Stimulated activated CD8-positive, alpha-beta memory T cell treated with anti-CD3 and anti-CD28 coated beads, Interleukin-7, amount 100 ng/mL, for 4 hours (primary cell): Measurements from ENCODE around the gene MSMB.
"Not testable (repeated sequence)": the region's sequence is repeated elsewhere in the genome, so short reads cannot be mapped to it uniquely, and the experiment has no call there.

Source experiments
- DNase-seq, 2 donors: peaks; one replicate each; pipeline ENCODE4 v3.0.0-alpha.2; 2020; ENCODE audit warnings: low read depth in 2 of 2

Gene MSMB, protein sequence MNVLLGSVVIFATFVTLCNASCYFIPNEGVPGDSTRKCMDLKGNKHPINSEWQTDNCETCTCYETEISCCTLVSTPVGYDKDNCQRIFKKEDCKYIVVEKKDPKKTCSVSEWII

DNA sequence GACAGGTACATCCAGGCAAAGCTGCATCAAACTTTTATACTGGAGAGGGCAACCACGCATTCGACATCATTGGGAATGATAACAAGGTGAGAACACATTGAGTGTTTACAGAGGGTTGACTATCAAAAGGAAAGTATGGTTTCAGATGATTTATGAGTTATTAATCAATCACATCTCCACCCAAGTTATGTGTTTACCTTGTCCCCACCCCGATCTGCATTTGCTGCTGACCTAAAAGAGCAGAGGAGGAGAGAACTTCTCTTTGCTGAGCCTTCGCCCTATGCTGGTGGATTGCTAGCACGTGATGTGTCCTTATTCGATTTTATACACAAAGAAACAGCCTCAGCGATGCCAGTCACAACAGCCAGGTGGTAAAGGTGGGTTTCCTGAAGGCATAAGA is at the start of gene MSMB:
Gene MSMB (minus strand): TSS at position 9 of the 400 bp plus-strand sequence. CDS start 32 bp downstream, outside the sequence.
- no peak for DNase-seq

DNA sequence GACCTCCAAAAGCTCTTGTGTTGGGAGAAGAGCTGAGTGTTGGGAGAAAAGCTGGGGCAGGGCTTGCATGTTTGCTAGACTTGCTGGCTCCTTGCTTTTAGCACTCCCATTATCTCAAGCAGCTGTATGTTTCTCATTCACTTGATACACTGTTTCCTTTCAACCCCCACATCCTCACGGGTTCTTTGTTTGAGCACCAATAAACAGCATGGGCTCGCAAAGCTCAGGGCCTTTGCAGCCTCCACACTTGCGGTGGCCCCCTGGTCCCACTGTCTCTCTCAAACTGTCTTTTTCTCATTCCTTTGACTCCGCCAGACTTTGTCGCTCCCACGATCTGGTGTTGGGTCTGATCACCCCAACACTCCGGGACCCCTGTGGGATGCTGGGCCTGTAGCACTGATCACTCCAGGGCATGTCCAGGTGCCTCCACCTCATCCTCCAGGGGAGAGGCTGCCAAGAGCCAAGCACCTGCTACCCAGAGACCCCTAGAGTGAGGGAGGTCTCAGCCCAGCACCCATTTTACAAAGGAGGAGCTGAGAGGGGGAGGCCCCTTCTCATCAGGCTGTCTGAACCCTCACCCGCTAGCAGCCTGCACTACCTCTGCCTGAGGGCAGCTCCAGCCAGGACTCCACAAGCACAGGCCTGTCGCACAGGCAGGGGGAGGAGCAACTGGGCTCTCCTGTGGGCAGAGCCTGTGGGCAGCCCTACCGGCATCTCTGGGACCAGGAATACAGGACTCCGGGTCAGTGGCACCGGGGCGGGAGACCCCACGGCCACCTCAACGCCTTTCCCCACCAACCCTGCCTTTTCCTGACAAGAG is 49.1 kb upstream of the MSMB start:
- no peak for DNase-seq

DNA sequence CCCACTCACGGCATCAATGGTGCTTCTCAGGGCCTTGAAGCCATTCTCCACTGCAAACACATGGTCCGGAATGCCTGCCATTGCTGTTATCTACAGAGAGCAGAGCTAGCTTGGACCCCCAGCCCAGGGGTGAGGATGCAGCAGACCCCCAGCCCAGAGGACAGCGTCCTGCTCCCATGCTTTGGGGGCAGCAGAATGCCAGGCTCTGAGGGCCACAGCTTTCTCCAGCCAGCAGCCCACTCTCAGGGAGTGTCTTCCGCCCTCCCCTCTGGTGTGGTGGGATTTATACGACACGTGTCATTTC is 48.1 kb upstream of the MSMB start:
- DNase-seq, result no peak

DNA sequence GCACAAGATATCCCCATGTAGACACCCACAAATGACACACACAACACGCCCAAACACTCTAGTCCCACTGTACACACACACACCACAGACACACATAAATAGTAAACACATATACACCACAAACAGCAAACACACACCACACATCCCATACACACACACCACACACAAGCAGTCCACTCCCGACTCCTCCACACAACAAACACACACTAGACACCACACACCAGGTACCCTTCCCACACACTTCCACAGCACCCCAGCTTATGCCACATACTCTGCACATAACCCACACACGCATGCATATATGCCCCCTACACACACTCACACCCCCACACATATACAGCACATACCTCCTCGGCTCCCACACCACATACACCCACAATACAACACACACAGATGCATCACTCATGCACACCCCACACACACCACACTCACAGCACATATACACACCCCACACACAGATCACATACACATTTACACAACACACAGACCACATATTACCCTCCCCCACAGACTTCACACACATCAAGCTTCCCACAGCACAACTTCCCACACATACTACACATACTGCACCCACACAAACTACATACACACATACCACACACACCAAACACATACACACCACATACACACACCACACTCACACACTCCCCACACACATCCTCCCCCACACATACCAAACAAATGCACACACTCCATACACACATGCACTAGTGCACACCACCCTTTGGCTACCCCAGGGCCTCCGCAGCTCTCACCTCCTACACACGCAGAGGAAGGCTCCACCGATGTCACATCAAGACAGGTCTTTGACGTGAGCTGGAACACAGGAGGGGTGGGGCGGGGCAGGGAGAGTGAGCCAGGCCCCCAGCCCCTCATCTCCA is 47.5 kb upstream of the MSMB start:
- DNase-seq, result not testable (repeated sequence)

DNA sequence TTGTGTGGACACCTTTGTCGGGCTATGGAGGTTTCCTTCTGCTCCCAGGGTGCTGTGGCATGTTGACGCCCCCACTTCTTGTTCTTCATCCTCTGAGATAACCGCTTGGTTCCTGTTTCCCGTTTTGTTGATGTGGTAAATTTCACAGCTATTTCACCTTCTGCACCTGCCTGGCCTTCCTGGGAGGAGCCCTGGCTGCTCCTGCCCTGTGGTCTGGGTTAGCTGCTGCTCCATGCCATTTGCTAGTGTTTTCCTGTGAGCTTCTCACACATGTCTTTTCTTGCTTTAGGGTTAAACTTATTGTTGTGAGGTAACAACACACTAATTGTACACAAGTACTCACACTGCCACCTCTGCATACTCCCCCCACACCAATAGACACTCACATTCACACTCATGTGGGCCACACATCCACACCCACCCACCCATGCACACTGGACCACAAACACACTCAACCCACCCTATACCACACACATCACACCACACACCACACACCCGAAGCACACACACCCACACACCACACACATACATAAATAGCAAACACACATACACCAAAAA is 46.5 kb upstream of the MSMB start:
- no peak for DNase-seq

DNA sequence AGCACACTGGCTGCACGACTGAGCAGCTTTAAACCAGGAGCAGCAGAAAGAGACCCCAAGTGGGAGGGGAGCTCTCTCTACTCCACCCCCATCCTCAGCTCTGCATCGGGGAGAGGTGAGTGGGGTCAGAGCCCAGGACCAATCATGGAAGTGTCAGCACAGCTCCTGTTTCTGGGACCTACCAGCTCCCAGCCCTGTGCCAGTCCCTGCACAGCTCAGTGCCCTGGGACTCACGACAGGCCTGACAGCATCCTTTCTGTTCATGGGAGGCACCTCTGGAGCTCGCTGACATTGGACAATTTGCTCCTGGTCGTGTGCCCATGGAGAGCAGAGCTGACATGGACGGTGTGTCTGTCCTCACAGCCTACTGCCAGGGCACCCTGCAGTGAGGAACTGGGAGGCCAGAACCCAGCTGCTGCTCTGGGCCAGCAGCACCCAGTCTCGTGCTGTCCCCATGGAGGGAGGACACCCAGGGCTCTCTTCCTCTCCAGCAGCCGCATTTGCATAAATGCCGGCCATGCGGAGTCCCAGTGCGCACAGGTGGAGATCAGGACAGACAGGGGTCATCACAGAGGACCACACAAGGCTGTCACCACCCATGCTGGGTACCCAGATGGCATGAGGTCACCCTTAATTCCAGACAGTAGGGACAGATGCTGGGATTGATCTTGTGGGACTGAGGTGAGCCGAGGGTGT is 45.9 kb upstream of the MSMB start:
- DNase-seq, result no peak

DNA sequence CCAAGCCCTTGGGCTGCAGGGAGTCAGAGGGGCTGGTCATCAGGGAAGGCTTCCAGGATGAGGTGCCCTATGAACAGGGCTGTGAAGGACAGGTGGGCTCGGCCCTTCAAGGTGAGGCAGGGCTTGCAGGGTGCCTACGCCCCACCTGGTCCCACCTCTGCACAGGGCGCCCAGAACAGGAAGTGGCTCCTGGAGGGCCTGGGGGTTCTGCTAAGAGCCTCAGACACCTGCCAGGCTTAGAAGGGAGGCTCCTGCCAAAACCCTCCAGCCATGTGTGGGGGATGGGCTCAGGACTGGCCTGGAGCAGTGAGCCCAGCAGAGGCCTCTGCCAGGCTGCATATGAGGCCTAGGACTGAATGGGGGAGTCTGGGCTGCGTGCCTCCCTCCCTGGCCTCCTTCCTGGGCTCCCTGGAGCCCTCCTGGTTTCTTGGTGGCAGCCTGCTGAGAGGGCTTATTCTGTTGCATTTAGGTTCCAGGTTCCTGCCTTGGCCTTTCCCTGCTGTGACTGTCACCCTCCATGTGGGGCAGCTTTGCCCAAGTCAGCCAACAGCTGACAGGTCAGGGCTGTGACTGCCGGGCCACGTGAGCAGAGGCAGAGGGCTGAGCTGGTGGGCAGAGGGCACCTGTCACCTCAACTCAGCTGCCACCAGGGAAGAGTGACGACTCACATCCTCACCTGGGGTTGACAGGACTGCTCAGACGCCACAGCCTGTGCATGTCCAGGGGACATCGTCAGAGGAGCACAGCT is 45.2 kb upstream of the MSMB start:
- DNase-seq, result no peak

DNA sequence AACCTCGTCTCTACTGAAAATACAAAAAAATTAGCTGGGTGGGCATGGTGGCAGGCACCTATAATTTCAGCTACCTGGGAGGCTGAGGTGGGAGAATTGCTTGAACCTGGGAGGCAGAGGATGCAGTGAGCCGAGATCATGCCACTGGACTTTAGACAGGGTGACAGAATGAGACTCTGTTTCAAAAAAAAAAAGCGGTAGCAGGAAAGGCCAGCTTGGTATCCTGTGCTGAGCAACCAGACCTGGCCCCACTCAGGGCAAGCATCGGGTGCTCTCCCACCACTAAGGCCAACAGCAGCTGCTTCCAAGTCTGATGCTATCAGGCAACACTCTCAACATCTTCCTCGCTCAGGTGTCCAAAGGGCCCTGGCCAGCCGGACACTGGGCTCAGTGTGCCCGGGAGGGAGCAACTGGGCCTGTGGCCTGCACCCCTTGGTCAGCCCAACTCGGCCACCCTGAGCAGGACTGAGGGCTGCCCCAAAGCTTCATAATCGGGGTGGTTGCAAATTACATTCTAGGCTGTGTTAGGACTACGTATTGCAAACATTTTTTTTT is 44.3 kb upstream of the MSMB start:
- no peak for DNase-seq

DNA sequence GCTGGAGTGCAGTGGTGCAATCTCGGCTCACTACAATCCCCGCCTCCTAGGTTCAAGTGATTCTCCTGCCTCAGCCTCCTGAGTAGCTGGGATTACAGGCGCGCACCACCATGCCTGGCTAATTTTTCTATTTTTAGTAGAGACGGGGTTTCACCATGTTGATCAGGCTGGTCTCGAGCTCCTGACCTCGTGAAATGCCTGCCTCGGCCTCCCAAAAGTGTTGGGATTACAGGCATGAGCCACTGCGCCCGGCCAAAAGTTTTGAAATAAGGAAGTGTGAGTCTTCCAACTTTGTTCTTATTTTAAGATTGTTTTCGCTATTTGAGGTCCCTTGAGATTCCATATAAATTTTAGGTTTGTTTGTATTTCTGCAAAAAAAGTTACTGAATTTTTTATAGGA is 41.3 kb upstream of the MSMB start:
- not testable (repeated sequence) for DNase-seq

DNA sequence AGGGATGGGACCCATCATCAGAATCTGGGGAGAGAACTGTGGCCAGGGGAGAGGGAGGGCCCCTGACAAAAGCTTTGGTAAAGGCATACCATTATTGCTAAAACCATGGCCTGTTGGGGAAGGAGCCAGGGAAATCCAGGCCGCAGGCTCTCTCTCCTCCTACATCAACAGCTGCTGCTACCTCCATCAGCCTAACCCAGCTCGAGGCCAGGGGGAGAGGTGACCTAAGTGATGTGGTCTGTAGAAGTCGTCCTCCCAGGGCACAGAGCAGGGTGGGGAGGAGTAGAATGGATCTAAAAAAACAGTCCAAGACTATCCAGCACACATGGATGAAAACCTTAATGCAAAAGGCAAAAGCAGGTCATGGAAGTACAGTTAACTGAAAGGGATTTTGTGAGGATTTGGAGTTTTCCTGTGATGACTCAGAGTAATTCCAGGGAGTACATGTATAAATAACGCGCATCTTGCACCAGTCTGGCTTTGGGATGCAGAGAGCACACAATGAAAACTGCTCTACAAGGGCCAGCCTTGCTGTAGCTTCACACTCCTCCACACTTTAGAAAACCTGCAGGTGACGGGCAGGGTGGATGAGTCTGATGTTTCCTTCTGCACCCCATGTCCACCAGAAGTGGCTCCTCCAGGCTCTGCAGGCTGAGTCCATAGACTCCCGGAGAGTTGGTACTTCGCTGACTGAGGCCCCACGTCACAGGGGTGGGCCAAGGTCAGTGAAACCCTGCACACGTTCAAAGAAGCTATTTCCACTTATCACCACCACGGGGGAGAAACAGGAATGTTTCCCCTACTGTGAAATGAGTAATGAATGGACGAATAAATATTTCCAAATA is 38.5 kb upstream of the MSMB start:
- DNase-seq, result no peak

DNA sequence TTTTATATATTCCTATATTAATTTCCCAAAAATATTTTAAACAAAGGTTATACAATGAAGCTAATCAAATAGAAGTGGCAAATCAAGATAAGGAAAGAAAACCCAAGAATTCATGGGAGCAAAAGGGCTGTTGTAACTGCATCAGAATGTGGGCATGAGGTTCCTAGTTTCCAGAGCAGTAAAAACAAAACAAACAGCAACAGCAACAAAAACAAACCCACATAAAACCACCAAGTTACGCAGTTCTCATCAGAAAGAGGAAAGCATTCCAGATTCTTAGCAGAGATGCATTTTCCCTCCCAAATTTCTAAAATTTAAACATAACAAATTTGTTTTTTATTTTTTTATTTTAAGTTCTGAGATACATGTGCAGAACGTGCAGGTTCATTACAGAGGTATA is 34.8 kb upstream of the MSMB start:
- DNase-seq, result no peak

DNA sequence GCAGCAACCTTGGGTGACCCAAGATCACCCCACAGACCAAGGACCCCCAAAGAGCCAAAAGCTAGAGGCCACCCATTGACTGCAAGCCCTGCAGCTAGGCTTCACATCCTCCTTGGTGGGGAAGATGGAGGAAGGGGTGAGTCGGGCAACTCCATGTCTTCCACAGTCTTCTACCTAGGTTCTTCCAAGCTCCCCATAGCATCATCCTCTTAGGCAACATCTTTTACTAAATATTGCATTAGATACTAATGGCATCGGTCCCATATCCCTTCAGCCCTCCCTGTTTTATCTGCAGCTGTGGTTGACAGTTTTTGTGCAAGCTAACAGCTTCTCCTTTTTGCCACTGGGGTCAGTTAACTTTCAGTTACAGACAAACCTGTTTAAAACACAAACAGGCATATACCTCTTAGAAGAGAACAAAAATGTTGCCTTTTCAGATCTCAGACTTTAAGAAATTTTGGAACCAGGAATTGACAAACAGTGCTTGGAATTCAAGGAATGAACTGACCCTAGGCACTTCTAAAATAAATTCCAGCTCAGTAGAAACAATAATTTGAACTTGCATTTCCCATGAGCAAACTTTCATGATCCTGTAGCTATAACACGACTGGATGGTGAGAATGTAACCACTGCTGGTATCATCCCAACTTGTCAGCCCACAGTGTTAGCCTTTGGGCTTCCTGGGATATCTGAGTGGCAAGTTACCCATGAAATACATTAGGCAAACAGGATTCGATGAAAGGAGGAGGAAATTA is 33.9 kb upstream of the MSMB start:
- no peak for DNase-seq

DNA sequence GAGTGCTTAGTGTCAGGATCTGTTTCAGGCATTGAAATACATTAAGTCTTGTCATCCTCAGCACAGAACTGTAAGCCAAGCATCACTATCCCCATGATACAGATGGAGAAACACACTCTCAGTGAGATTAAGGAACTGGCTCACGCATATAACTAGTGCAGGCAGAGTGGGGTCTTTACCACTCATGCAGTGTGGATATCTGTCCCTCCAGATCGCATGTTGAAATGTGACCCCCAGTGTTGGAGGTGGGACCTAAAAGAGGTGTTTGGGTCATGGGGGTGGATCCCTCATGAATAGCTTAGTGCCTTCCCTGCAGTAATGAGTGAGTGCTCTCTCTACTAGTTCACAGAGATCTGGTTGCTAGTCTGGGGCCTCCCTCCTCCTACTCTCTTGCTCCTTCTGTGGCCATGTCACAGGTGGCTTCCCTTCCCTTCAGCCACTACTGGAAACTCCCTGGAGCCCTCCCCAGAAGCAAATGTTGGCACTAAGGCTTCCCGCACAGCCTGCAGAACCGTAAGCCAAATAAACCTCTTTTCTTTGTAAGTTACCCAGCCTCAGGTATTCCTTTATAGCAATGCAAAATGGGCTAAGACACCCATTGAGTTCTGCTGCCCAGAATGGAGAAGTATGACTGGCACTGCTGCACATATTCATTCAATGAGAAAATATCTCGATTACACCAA is 31.8 kb upstream of the MSMB start:
- DNase-seq, result no peak

DNA sequence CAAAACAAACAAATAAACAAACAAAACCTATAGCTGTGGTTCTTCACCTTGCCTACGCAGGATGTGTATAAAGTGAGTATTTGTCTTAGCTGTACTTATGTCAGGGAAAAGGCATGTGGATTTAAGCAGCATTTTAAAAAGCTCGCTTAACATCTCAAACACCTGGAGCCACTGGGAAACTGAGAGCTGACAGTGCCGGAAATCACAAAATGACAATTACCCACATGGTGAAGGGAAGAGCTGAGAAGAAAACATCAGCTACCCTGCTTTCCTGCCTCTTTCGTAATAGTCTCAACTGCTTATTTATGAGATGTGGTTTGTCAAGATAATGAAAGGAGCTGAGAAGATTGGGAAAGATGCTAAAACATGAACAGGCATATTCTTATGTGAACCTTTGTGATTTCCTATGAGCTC is 31.1 kb upstream of the MSMB start:
- no peak for DNase-seq

DNA sequence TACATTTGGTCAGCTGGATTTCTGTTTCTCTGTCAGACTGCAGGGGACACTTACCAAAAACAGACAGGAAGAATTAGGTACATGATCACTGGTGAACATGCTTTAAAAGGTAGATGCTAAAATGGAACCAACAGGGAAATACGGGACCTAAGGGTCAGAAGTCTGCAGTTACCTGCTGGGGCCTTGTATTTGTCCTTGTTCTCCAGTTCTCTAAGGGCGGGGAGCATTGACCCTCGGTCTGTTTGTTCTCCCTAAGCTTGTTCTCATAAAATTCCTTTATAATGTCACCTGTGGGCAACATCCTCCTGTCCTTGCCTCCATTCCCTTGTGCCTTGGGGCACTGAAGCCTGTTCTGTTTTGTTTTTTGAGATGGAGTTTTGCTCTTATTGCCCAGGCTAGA is 29.8 kb upstream of the MSMB start:
- DNase-seq, result no peak

DNA sequence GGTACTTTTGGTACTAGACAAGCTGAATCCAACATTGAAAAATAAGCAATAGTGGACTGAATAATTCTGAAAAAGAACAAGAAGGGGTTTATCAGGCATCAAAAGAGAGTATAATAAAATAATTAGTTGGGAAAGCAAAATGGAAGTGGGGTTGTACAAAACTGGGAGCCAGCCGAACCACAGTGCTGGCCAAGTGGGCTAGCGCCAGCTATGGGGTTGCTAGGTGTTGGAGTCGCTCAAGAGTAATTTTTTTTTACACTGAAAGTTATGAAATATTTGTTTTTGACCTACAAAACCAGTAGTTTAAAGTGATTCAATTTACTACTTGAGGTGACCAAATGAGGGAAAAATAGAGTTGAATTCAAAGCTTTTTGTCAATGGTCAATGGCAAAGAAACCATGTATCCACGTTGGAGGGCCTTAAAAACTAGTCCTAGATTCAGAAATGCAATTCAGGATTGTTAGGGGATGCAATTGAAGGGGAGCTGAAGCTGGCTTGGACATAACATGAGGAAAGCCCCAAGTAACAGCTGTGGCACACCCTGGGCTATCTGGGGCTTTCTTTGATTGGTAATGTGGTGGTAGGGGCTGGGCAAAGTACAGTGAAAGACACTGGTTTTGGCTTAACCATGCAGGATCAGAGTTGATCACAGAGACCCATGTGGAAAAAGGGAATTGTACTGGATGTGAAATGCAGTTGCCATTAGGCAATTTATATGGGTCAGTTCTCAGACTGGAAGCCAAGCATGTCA is 28.3 kb upstream of the MSMB start:
- no peak for DNase-seq

DNA sequence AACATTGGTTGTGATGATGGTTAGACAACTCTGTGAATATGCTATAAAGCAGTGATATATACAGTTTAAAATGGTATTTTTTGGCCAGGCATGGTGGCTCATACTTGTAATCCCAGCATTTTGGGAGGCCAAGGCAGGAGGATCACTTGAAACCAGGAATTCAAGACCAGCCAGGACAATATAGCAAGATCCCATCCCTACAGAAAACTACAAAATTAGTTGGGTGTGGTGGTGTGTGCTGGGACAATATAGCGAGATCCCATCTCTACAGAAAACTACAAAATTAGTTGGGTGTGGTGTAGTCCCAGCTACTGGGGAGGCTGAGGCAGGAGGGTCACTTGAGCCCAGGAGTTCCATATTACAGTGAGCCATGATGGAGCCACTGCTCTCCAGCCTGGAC is 27.5 kb upstream of the MSMB start:
- no peak for DNase-seq

DNA sequence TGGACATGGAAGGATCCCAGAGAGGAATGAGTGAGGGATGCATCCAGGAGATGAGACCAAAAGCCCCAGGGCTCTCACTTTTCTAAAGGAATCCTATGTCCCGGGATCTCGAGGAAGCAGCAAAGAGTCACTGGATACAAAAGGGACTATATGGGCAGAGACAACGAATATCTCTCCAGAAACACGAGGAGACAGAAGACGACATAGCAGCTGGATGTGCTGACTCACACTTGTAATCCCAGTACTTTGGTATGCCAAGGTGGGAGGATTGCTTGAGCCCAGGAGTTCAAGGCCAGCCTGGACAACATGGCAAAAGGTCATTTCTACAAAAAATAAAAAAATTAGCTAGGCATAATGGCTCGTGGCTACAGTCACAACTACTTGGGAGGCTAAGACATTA is 24.7 kb upstream of the MSMB start:
- DNase-seq, result no peak
